ENCODE data around the gene LYST.
A peak's percentile ranks its signal among the peaks of the same experiment; 100 is the strongest.

- TF ChIP-seq BRCA1 (IDR thresholded peaks at IDR 0.05; ENCODE audit: low read depth, low read length), result no peak
- TF ChIP-seq POLR2A (IDR thresholded peaks at IDR 0.05; ENCODE audit: low read depth, low read length), result peak; percentile 88
- TF ChIP-seq TCF7 (IDR thresholded peaks at IDR 0.05; ENCODE audit: borderline replicate concordance), result no peak
These were observed 473 bp upstream of the LYST start for GRCh38 chr1:235866913-235867845.
